ENCODE data around the gene BDKRB2. TPM values are rescaled to one million over a fixed set of nuclear protein-coding genes. Genes with fewer than 3 reads are reported as not detected.

BDKRB2 gene
- total and polyA plus RNA-seq, 2 donors (not counting 1 experiment from before 2014, with no cell fraction given) = not detected

- POLR2A ChIA-PET = no interaction called here
- H3K4me1 Mint-ChIP-seq = no peaks in the 10 kb centered on the region
- WGBS (ENCODE audit: insufficient coverage) = 83% methylated on average over 1 of the region's 5 CpGs
These were observed 56.4 kb downstream of the BDKRB2 start for GRCh38 chr14:96261053-96261452.

More at GRCh38 chr14:96261053-96261452, 56.4 kb downstream of the BDKRB2 start:
- Histone ChIP-seq H3K9ac (ENCODE audit: low read length) (no peak overlapping the region), H3K27me3 (replicated peaks in 1 of 4; ENCODE audit: control extremely low read depth in 1 of 4, control insufficient read depth in 3 of 4, insufficient read depth in 4 of 4, low read length in 3 of 4) (peaks cover 0 to 4% (median 2%) of the 10 kb centered on the region in 4 experiments), H2AFZ (ENCODE audit: insufficient read depth, low read depth, low read length, poor library complexity, severe bottlenecking) (no peak overlapping the region), H3K4me3 (ENCODE audit: control extremely low read depth in 1 of 5, extremely low read depth in 1 of 5, insufficient read depth in 1 of 5, low read depth in 2 of 5, low read length in 4 of 5) (no peak overlapping the region), H3K79me2 (ENCODE audit: control insufficient read depth, insufficient read depth, low read length) (no peaks in the 10 kb centered on the region), H3K36me3 (replicated peaks in 1 of 2; ENCODE audit: control extremely low read depth in 1 of 2, control insufficient read depth in 1 of 2, extremely low read depth in 1 of 2, insufficient read depth in 2 of 2, low read length in 1 of 2) (no peaks in the 10 kb centered on the region), H3K4me1 (ENCODE audit: control insufficient read depth in 2 of 2, insufficient read depth in 2 of 2, low read length in 2 of 2) (no peaks in the 10 kb centered on the region), H3K4me2 (replicated peaks; ENCODE audit: low read depth, low read length, poor library complexity, severe bottlenecking) (no peak overlapping the region), H4K20me1 (ENCODE audit: control insufficient read depth, insufficient read depth, low read length, poor library complexity, severe bottlenecking) (no peaks in the 10 kb centered on the region), H3K9me3 (ENCODE audit: control extremely low read depth in 1 of 3, control insufficient read depth in 2 of 3, insufficient read depth in 1 of 3, low read length in 2 of 3) (peaks cover 0 to 2% (median 0%) of the 10 kb centered on the region in 3 donors), H3K27ac (ENCODE audit: low read length in 2 of 2) (no peak overlapping the region)
- no peak overlapping the region for H3K27ac Mint-ChIP-seq
- TF ChIP-seq EZH2 (IDR thresholded peaks at IDR 0.05; ENCODE audit: borderline replicate concordance, insufficient read depth, low read depth, low read length, poor library complexity, severe bottlenecking) (no peak), CTCF (IDR thresholded peaks at IDR 0.05) (no peak)
- H3K9me3 Mint-ChIP-seq (ENCODE audit: insufficient read depth) = no peaks in the 10 kb centered on the region
- H3K27me3 Mint-ChIP-seq = peaks cover 17% of the 10 kb centered on the region
- CTCF ChIA-PET = no interaction called here
- ATAC-seq (ENCODE audit: low read depth) = no peak
- no peak overlapping the region for H3K4me3 Mint-ChIP-seq
- intact Hi-C loops (cut with micrococcal nuclease) = no loop called here
- no peak for DNase-seq

All from B cell (primary cell).